Measurements from ENCODE around the gene CAMK1D. TPM values are rescaled to one million over a fixed set of nuclear protein-coding genes. Genes with fewer than 3 reads are reported as not detected.

The CAMK1D gene
- total and polyA plus RNA-seq, 2 experiments from 2014 or later, result 4.6 to 7.2 TPM

DNA sequence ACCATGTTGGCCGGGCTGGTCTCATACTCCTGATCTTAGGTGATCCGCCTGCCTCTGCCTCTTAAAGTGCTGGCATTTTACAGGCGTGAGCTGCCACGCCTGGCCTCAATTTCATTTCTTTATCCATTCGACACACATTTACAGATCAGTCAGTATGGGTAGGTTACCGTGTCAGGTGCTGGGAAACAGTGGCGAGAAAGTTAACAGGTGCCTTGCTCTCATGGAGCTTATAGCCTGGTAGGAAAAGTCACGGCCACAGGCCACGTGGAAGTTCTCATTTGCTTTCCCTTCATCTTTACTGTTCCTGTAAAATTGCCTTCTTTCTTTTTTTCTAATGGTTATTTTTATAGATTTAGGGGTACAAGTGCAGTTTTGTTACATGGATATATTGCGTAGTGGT, 2.6 kb upstream of the CAMK1D start (continued):
- TF ChIP-seq, protein P1, sequence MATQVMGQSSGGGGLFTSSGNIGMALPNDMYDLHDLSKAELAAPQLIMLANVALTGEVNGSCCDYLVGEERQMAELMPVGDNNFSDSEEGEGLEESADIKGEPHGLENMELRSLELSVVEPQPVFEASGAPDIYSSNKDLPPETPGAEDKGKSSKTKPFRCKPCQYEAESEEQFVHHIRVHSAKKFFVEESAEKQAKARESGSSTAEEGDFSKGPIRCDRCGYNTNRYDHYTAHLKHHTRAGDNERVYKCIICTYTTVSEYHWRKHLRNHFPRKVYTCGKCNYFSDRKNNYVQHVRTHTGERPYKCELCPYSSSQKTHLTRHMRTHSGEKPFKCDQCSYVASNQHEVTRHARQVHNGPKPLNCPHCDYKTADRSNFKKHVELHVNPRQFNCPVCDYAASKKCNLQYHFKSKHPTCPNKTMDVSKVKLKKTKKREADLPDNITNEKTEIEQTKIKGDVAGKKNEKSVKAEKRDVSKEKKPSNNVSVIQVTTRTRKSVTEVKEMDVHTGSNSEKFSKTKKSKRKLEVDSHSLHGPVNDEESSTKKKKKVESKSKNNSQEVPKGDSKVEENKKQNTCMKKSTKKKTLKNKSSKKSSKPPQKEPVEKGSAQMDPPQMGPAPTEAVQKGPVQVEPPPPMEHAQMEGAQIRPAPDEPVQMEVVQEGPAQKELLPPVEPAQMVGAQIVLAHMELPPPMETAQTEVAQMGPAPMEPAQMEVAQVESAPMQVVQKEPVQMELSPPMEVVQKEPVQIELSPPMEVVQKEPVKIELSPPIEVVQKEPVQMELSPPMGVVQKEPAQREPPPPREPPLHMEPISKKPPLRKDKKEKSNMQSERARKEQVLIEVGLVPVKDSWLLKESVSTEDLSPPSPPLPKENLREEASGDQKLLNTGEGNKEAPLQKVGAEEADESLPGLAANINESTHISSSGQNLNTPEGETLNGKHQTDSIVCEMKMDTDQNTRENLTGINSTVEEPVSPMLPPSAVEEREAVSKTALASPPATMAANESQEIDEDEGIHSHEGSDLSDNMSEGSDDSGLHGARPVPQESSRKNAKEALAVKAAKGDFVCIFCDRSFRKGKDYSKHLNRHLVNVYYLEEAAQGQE (IDR thresholded peaks at IDR 0.05; ENCODE audit: unreplicated experiment), result no peak

DNA sequence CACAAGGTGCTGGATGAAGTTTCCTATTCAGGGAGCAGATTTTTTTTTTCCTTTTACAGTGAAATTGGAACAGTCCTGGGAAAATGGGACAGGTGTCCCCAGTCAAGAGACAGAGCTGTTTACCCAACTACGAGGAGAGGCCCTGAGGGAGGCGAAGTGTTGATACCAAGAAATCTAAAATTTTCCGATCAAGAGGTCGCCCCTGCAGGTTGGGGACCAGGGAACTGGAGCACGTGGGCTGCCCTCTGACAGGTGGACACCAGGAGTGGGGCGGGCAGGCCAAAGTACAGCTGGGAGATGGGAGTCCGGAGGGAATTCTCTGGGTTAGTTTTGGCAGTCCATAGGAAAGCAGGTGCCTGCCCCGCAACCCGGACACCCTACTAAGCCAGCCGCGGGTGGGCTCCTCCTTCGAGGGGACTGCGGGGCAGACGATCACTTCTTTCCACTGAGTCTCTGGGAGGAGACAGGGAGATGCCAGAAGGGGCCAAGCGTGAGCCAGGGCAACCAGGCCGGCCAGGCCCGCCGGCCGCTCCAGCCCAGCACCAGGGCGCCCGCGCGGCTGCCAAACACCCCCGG, 965 bp upstream of the CAMK1D start:
- DNase-seq (ENCODE audit: low spot score), result no peak
- Histone ChIP-seq H3K79me2 (replicated peaks; ENCODE audit: insufficient read depth) (peaks cover 6% of the 10 kb centered on the region), H3K4me1 (ENCODE audit: insufficient read depth) (peaks cover 29% of the 10 kb centered on the region; the same call in 1 of the 2 replicates), H3K27me3 (ENCODE audit: insufficient read depth) (peaks cover 45% of the 10 kb centered on the region), H3K9me2 (ENCODE audit: insufficient read depth) (no peaks in the 10 kb centered on the region), H2AFZ (peak overlapping the region; percentile 86; the same call in 1 of the 2 replicates), H3K27ac (ENCODE audit: low read depth) (no peak overlapping the region), H4K20me1 (replicated peaks; ENCODE audit: insufficient read depth) (no peaks in the 10 kb centered on the region; the same call in 1 of the 2 replicates), H3K4me2 (peak overlapping the region; percentile 81), H3F3A (replicated peaks; ENCODE audit: low read depth) (peaks cover 10% of the 10 kb centered on the region; the same call in 1 of the 2 replicates), H3K36me3 (ENCODE audit: insufficient read depth) (no peaks in the 10 kb centered on the region), H3K4me3 (peak overlapping the region; percentile 95)
- Mint-ChIP-seq H3K4me1 (peaks cover 35% of the 10 kb centered on the region), H3K4me3 (peak overlapping the region; percentile 71), H3K9me3 (peaks cover 3% of the 10 kb centered on the region; the same call in 2 of the 3 replicates), H3K36me3 (ENCODE audit: low read depth) (no peaks in the 10 kb centered on the region; the same call in 2 of the 3 replicates), H3K27me3 (ENCODE audit: insufficient read depth, low read depth, poor library complexity) (peaks cover 31% of the 10 kb centered on the region), H3K27ac (no peak overlapping the region)
- peak; percentile 13 for ATAC-seq
- TF ChIP-seq EZH2phosphoT487 (IDR thresholded peaks at IDR 0.05; ENCODE audit: unreplicated experiment), result no peak
- TF ChIP-seq, protein P2, sequence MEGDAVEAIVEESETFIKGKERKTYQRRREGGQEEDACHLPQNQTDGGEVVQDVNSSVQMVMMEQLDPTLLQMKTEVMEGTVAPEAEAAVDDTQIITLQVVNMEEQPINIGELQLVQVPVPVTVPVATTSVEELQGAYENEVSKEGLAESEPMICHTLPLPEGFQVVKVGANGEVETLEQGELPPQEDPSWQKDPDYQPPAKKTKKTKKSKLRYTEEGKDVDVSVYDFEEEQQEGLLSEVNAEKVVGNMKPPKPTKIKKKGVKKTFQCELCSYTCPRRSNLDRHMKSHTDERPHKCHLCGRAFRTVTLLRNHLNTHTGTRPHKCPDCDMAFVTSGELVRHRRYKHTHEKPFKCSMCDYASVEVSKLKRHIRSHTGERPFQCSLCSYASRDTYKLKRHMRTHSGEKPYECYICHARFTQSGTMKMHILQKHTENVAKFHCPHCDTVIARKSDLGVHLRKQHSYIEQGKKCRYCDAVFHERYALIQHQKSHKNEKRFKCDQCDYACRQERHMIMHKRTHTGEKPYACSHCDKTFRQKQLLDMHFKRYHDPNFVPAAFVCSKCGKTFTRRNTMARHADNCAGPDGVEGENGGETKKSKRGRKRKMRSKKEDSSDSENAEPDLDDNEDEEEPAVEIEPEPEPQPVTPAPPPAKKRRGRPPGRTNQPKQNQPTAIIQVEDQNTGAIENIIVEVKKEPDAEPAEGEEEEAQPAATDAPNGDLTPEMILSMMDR (conservative IDR thresholded peaks at IDR 0.05; ENCODE audit: low read depth in 2 of 2), result no peak
- no peak for TF ChIP-seq JUNB (IDR thresholded peaks at IDR 0.05; ENCODE audit: unreplicated experiment)
- TF ChIP-seq, protein P3, sequence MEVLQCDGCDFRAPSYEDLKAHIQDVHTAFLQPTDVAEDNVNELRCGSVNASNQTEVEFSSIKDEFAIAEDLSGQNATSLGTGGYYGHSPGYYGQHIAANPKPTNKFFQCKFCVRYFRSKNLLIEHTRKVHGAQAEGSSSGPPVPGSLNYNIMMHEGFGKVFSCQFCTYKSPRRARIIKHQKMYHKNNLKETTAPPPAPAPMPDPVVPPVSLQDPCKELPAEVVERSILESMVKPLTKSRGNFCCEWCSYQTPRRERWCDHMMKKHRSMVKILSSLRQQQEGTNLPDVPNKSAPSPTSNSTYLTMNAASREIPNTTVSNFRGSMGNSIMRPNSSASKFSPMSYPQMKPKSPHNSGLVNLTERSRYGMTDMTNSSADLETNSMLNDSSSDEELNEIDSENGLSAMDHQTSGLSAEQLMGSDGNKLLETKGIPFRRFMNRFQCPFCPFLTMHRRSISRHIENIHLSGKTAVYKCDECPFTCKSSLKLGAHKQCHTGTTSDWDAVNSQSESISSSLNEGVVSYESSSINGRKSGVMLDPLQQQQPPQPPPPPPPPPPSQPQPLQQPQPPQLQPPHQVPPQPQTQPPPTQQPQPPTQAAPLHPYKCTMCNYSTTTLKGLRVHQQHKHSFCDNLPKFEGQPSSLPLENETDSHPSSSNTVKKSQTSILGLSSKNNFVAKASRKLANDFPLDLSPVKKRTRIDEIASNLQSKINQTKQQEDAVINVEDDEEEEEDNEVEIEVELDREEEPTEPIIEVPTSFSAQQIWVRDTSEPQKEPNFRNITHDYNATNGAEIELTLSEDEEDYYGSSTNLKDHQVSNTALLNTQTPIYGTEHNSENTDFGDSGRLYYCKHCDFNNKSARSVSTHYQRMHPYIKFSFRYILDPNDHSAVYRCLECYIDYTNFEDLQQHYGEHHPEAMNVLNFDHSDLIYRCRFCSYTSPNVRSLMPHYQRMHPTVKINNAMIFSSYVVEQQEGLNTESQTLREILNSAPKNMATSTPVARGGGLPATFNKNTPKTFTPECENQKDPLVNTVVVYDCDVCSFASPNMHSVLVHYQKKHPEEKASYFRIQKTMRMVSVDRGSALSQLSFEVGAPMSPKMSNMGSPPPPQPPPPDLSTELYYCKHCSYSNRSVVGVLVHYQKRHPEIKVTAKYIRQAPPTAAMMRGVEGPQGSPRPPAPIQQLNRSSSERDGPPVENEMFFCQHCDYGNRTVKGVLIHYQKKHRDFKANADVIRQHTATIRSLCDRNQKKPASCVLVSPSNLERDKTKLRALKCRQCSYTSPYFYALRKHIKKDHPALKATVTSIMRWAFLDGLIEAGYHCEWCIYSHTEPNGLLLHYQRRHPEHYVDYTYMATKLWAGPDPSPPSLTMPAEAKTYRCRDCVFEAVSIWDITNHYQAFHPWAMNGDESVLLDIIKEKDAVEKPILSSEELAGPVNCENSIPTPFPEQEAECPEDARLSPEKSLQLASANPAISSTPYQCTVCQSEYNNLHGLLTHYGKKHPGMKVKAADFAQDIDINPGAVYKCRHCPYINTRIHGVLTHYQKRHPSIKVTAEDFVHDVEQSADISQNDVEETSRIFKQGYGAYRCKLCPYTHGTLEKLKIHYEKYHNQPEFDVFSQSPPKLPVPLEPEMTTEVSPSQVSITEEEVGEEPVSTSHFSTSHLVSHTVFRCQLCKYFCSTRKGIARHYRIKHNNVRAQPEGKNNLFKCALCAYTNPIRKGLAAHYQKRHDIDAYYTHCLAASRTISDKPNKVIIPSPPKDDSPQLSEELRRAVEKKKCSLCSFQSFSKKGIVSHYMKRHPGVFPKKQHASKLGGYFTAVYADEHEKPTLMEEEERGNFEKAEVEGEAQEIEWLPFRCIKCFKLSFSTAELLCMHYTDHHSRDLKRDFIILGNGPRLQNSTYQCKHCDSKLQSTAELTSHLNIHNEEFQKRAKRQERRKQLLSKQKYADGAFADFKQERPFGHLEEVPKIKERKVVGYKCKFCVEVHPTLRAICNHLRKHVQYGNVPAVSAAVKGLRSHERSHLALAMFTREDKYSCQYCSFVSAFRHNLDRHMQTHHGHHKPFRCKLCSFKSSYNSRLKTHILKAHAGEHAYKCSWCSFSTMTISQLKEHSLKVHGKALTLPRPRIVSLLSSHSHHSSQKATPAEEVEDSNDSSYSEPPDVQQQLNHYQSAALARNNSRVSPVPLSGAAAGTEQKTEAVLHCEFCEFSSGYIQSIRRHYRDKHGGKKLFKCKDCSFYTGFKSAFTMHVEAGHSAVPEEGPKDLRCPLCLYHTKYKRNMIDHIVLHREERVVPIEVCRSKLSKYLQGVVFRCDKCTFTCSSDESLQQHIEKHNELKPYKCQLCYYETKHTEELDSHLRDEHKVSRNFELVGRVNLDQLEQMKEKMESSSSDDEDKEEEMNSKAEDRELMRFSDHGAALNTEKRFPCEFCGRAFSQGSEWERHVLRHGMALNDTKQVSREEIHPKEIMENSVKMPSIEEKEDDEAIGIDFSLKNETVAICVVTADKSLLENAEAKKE (CRISPR knock-in tag; IDR thresholded peaks at IDR 0.05), result no peak
- TF ChIP-seq ZNF114 (CRISPR knock-in tag; IDR thresholded peaks at IDR 0.05), result no peak
- no peak for TF ChIP-seq ZNF331 (CRISPR knock-in tag; IDR thresholded peaks at IDR 0.05; ENCODE audit: low read depth)
- TF ChIP-seq, protein P4, sequence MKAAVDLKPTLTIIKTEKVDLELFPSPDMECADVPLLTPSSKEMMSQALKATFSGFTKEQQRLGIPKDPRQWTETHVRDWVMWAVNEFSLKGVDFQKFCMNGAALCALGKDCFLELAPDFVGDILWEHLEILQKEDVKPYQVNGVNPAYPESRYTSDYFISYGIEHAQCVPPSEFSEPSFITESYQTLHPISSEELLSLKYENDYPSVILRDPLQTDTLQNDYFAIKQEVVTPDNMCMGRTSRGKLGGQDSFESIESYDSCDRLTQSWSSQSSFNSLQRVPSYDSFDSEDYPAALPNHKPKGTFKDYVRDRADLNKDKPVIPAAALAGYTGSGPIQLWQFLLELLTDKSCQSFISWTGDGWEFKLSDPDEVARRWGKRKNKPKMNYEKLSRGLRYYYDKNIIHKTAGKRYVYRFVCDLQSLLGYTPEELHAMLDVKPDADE (IDR thresholded peaks at IDR 0.05), result no peak
